ENCODE data around the gene WDR64.

The WDR64 gene

DNA sequence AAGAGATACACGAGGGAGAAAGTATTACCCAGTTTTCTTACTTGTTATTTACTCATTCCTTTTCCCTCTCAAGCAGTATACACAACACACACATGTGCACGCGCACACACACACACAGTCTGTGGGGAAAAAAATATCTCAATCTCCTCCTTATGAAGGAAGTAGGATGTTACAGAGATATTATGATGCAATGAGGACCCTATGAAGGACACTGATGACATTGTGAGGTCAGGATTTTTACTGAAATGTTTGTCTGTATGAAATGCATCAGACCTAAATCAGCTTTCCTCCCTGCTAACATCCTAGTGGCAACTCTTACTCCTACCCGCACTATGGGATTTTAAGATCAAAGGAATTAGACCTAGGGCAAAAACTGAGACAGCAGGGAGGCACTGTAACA, at the start of gene WDR64:
TSS of gene WDR64 (plus strand) at position 270 of the 400 bp plus-strand sequence. CDS start 204 bp downstream, outside the sequence.
- H3K4me3 ChIP-seq (ENCODE audit: low read depth, low read length): no peak within 1 kb of the TSS
- no peak for TF ChIP-seq CTCF (IDR thresholded peaks at IDR 0.05; ENCODE audit: low read depth, low read length)

DNA sequence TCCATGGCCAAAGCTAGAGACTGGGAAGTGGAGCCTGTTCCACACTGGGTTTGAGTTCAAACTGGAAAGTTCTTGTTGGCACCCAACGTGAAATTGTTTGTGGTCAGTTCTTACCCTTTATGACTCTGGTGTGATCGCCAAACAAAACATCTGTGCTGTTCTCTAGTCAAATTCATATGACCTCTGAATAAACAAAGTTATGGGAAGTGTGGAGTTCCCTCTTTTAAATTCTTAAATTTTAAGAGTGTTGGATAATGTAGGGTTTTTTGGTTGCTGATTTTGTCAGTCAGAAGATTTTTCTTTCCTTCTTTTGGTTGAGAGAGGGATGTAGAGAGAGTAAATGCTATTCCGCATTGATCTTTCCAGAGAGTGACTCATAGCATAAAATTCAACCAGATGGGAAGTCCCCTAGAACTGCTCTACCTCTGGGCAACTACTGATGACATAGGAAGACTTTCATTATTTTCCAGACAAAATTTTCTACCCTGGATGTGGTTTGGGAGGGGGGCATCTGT, 48.3 kb upstream of the WDR64 start:
- TF ChIP-seq CTCF (IDR thresholded peaks at IDR 0.05; ENCODE audit: low read depth, low read length): no peak
- no peak overlapping the region for H3K4me3 ChIP-seq (ENCODE audit: low read depth, low read length)

- no peak for TF ChIP-seq CTCF (IDR thresholded peaks at IDR 0.05; ENCODE audit: low read depth, low read length)
- H3K4me3 ChIP-seq (ENCODE audit: low read depth, low read length): no peak overlapping the region
Observed at GRCh38 chr1:241605146-241605805, 46.8 kb upstream of the WDR64 start.

DNA sequence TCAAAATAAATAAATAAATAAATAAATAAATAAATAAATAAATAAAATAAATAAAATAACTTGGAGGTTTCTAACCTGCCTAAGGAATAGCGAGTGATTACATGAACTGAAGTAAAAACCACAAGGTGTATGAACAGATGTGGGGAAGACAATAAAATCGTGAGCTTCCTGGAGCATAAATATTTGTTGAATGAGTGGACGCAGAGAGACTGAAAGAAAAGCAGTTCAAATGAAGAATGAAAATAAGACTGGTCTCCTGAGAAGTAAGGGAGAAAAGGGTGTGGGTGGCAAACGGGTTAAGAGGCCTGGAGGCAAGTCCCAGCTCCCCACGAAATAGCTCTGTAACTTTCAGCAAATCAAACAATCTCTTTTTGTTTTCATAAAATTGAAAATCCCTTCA, 45.5 kb upstream of the WDR64 start:
- H3K4me3 ChIP-seq (ENCODE audit: low read depth, low read length): no peak overlapping the region
- no peak for TF ChIP-seq CTCF (IDR thresholded peaks at IDR 0.05; ENCODE audit: low read depth, low read length)

- no peak for TF ChIP-seq CTCF (IDR thresholded peaks at IDR 0.05; ENCODE audit: low read depth, low read length)
- H3K4me3 ChIP-seq (ENCODE audit: low read depth, low read length): no peak overlapping the region
Observed at GRCh38 chr1:241607497-241607896, 44.6 kb upstream of the WDR64 start.

DNA sequence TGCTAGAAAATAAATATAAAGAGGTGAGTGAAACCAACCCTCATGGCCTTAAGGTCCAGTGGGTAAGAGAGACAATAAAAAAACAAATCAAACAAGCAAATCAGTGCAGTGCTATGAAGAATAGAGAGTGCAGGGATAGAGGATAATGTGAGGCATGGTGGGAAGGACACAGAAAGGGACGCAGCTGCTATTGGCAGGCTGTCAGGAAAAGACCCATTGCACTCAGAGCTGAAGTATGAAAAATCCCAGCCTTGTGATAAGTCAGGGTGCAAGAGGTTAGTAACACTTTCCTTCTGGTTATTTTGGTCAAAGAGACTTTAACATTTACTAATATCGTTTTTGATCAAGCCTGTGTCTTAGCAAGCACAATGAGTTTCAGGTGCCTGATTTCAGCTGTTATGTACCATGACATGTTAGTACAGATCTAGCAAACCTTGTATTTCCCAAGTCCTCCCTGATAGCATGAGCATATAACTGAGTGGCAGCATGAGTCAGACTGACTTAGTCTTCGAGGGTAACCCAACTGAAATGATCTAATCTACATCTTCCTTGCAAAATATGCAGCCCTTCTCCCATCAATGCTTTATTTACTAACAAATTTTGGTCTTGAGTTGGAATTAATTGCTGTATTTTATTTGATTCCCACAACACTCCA, 43.6 kb upstream of the WDR64 start:
- H3K4me3 ChIP-seq (ENCODE audit: low read depth, low read length): no peak overlapping the region
- TF ChIP-seq CTCF (IDR thresholded peaks at IDR 0.05; ENCODE audit: low read depth, low read length): no peak
